C4-2B (cell line): ENCODE data around the gene FAM110A.

ENCODE experiments used
- CTCF ChIP-seq: fragments of 450-650 bp; conservative IDR thresholded peaks from 2 replicates; pipeline ENCODE4 v1.5.1; 2017; ENCODE audit warnings: mild to moderate bottlenecking
- ZFX ChIP-seq: fragments of 450-650 bp; IDR thresholded peaks from 2 replicates; pipeline ENCODE4 v1.6.1; 2017

GRCh38 chr20:831251-831650, 2.3 kb upstream of the FAM110A start:
- TF ChIP-seq ZFX = no peak
- no peak for TF ChIP-seq CTCF
